ENCODE measurements around the gene FRS2.

FRS2 gene

GRCh38 chr12:69502345-69503081, 32.3 kb downstream of the FRS2 start:
- in situ Hi-C loops (cut with MboI; ENCODE audit: low pct_unique_long_range_greater_than_20kb, low sequenced_read_pairs, unreplicated experiment): no loop called here
- no peak for DNase-seq (ENCODE audit: low spot score)

GRCh38 chr12:69508091-69508490, 37.9 kb downstream of the FRS2 start:
- no peak for TF ChIP-seq CTCF (IDR thresholded peaks at IDR 0.05; ENCODE audit: extremely low read depth, insufficient read depth, missing control alignments)
- DNase-seq (ENCODE audit: low spot score): no peak
- in situ Hi-C loops (cut with MboI; ENCODE audit: low pct_unique_long_range_greater_than_20kb, low sequenced_read_pairs, unreplicated experiment): no loop called here

More at GRCh38 chr12:69502345-69503081, 32.3 kb downstream of the FRS2 start:
- TF ChIP-seq CTCF (IDR thresholded peaks at IDR 0.05; ENCODE audit: extremely low read depth, insufficient read depth, missing control alignments): no peak

GRCh38 chr12:69508621-69509020, 38.4 kb downstream of the FRS2 start:
- in situ Hi-C loops (cut with MboI; ENCODE audit: low pct_unique_long_range_greater_than_20kb, low sequenced_read_pairs, unreplicated experiment): no loop called here
- no peak for TF ChIP-seq CTCF (IDR thresholded peaks at IDR 0.05; ENCODE audit: extremely low read depth, insufficient read depth, missing control alignments)
- DNase-seq (ENCODE audit: low spot score): no peak

GRCh38 chr12:69509308-69509736, 39.1 kb downstream of the FRS2 start:
- in situ Hi-C loops (cut with MboI; ENCODE audit: low pct_unique_long_range_greater_than_20kb, low sequenced_read_pairs, unreplicated experiment): no loop called here
- DNase-seq (ENCODE audit: low spot score): no peak
- no peak for TF ChIP-seq CTCF (IDR thresholded peaks at IDR 0.05; ENCODE audit: extremely low read depth, insufficient read depth, missing control alignments)

- no peak for DNase-seq (ENCODE audit: low spot score)
- in situ Hi-C loops (cut with MboI; ENCODE audit: low pct_unique_long_range_greater_than_20kb, low sequenced_read_pairs, unreplicated experiment): no loop called here
- no peak for TF ChIP-seq CTCF (IDR thresholded peaks at IDR 0.05; ENCODE audit: extremely low read depth, insufficient read depth, missing control alignments)
Observed at GRCh38 chr12:69509904-69510827, 40.0 kb downstream of the FRS2 start.

- no peak for TF ChIP-seq CTCF (IDR thresholded peaks at IDR 0.05; ENCODE audit: extremely low read depth, insufficient read depth, missing control alignments)
Observed at GRCh38 chr12:69511016-69511415, 40.8 kb downstream of the FRS2 start.

More at GRCh38 chr12:69511016-69511415, 40.8 kb downstream of the FRS2 start:
- in situ Hi-C loops (cut with MboI; ENCODE audit: low pct_unique_long_range_greater_than_20kb, low sequenced_read_pairs, unreplicated experiment): no loop called here
- DNase-seq (ENCODE audit: low spot score): no peak

Measured in GM13977 (cell line).